Endothelial cell of umbilical vein (primary cell): ENCODE data around the gene SERPINA5. TPM values are rescaled to one million over a fixed set of nuclear protein-coding genes. Genes with fewer than 3 reads are reported as not detected.

Source experiments
- BruUV-seq: library from RNA; stranded (reverse); fragments of 400-500 nt; replicated peaks from 2 replicates; lab custom pipeline; 2021; lab: Mats Ljungman, UMichigan
- CTCF ChIA-PET: fragments of 300-600, 350-600 bp; sonication (Branson Sonifier 250); formaldehyde crosslinking; loops from one replicate; lab custom pipeline; 2021; ENCODE audit warnings: antibody characterized with exemption, inconsistent platforms; lab: Charles Lee
- POLR2A ChIA-PET: fragments of 300-600, 350-600 bp; sonication (Branson Sonifier 250); formaldehyde crosslinking; loops from one replicate; lab custom pipeline; 2021; ENCODE audit warnings: antibody characterized with exemption, inconsistent platforms; lab: Charles Lee
- DNase-seq: peaks from one replicate; pipeline ENCODE4 v3.0.0-alpha.2; 2011; ENCODE audit warnings: low read depth, low spot score
- FAIRE-seq: peaks from 2 replicates; lab custom pipeline; 2011; peaks lifted over from hg19 to GRCh38; lab: Jason Lieb, UNC
- H2AFZ ChIP-seq: 2 replicates; pipeline ENCODE4 v1.6.0; 2012; ENCODE audit warnings: low read depth, low read length, control low read depth, inconsistent platforms
- H3K27ac ChIP-seq: 2 replicates; pipeline ENCODE4 v1.5.1; 2011; ENCODE audit warnings: low read depth, mild to moderate bottlenecking, control low read depth, low read length, moderate library complexity; ENCODE audit not compliant: insufficient read depth
- H3K27me3 ChIP-seq, 2 experiments: 2 replicates each; pipeline versions ENCODE4 v1.6.0 to v1.6.1; 2011; ENCODE audit warnings: low read length in 2 of 2, mixed read lengths in 1 of 2; ENCODE audit not compliant: control insufficient read depth in 2 of 2, insufficient read depth in 2 of 2
- H3K36me3 ChIP-seq, 2 experiments: 2 replicates in 1 of 2; 3 replicates in 1 of 2; pipeline ENCODE4 v1.5.1; 2011; ENCODE audit warnings: low read length in 2 of 2, mild to moderate bottlenecking in 1 of 2, moderate library complexity in 1 of 2; ENCODE audit not compliant: control insufficient read depth in 2 of 2, insufficient read depth in 2 of 2; ENCODE audit errors: extremely low read depth in 1 of 2
- H3K4me1 ChIP-seq: 3 replicates; pipeline ENCODE4 v1.5.1; 2011; ENCODE audit warnings: mild to moderate bottlenecking, low read length; ENCODE audit not compliant: control insufficient read depth, insufficient read depth; ENCODE audit errors: extremely low read depth
- H3K4me2 ChIP-seq: 2 replicates; pipeline ENCODE4 v1.6.1; 2011; ENCODE audit warnings: low read length, control low read depth, mixed read lengths; ENCODE audit not compliant: insufficient read depth
- H3K4me3 ChIP-seq, 3 experiments: fragments of 200-600 bp in 1 of 3; sonication (generic), shearing (Covaris generic) in 1 of 3; replicated peaks in 1 of 3; 2 replicates each; pipeline ENCODE4 v1.5.1; 2011 to 2016; ENCODE audit warnings: control low read depth in 3 of 3, low read length in 3 of 3, mild to moderate bottlenecking in 2 of 3, inconsistent platforms in 1 of 3, low read depth in 1 of 3, moderate library complexity in 1 of 3; ENCODE audit not compliant: insufficient read depth in 1 of 3
- H3K79me2 ChIP-seq: 2 replicates; pipeline ENCODE4 v1.6.0; 2012; ENCODE audit warnings: low read length, inconsistent platforms; ENCODE audit not compliant: control insufficient read depth, insufficient read depth
- H3K9ac ChIP-seq: replicated peaks from 2 replicates; pipeline ENCODE3; 2011; ENCODE audit warnings: low read length, control low read depth; ENCODE audit not compliant: insufficient read depth; ENCODE audit errors: extremely low read depth
- H3K9me1 ChIP-seq: replicated peaks from 3 replicates; pipeline ENCODE4 v1.6.0; 2011; ENCODE audit warnings: mild to moderate bottlenecking, low read length; ENCODE audit not compliant: control insufficient read depth, insufficient read depth; ENCODE audit errors: extremely low read depth
- H3K9me3 ChIP-seq: replicated peaks from 2 replicates; pipeline ENCODE4 v1.5.1; 2012; ENCODE audit warnings: low read length, inconsistent platforms; ENCODE audit not compliant: control insufficient read depth, insufficient read depth
- H4K20me1 ChIP-seq: replicated peaks from 2 replicates; pipeline ENCODE3; 2011; ENCODE audit warnings: mild to moderate bottlenecking, low read length; ENCODE audit not compliant: control insufficient read depth, insufficient read depth; ENCODE audit errors: extremely low read depth
- CTCF ChIP-seq, 2 donors: IDR thresholded peaks; 1 replicate in 1 of 2; 2 replicates in 1 of 2; pipeline ENCODE4 v1.5.1; 2011; ENCODE audit warnings: low read length in 2 of 2, mild to moderate bottlenecking in 2 of 2, moderate library complexity in 2 of 2, control low read depth in 1 of 2, inconsistent platforms in 1 of 2, low read depth in 1 of 2; ENCODE audit not compliant: insufficient read depth in 1 of 2; ENCODE audit errors: extremely low read depth in 1 of 2
- EZH2 ChIP-seq: IDR thresholded peaks from 2 replicates; pipeline ENCODE4 v1.6.1; 2012; ENCODE audit warnings: borderline replicate concordance, low read depth, mild to moderate bottlenecking, moderate library complexity, low read length, inconsistent platforms; ENCODE audit not compliant: severe bottlenecking
- FOS ChIP-seq: IDR thresholded peaks from 2 replicates; pipeline ENCODE4 v1.6.1; 2011; ENCODE audit warnings: mild to moderate bottlenecking, low read length, moderate library complexity, borderline replicate concordance; ENCODE audit not compliant: insufficient read depth
- GATA2 ChIP-seq: IDR thresholded peaks from 2 replicates; pipeline ENCODE4 v1.7.0; 2011; ENCODE audit warnings: low read depth, mild to moderate bottlenecking, moderate library complexity, mixed read lengths, low read length; ENCODE audit not compliant: insufficient read length, insufficient read depth
- JUN ChIP-seq: IDR thresholded peaks from 2 replicates; pipeline ENCODE4 v1.6.1; 2011; ENCODE audit warnings: borderline replicate concordance, low read depth; ENCODE audit not compliant: insufficient read length, insufficient read depth
- MAX ChIP-seq: IDR thresholded peaks from 2 replicates; pipeline ENCODE4 v1.6.1; 2011; ENCODE audit not compliant: insufficient read depth, insufficient read length
- MYC ChIP-seq: IDR thresholded peaks from one replicate; pipeline ENCODE4 v1.6.1; 2011; ENCODE audit warnings: mild to moderate bottlenecking, low read depth, low read length
- POLR2A ChIP-seq: IDR thresholded peaks from 2 replicates; pipeline ENCODE4 v1.6.1; 2012; ENCODE audit warnings: low read depth, mild to moderate bottlenecking, control low read depth, low read length
- POLR2AphosphoS5 ChIP-seq: IDR thresholded peaks from 2 replicates; pipeline ENCODE4 v1.6.1; 2012; ENCODE audit warnings: low read depth, mild to moderate bottlenecking, control low read depth, low read length, moderate library complexity; ENCODE audit not compliant: insufficient read depth
- dilution Hi-C: fragments of 300-500 bp; cut with MboI; formaldehyde crosslinking; loops from one replicate; pipeline ENCODE4 v1.15.0; 2019; ENCODE audit warnings: low sequenced_read_pairs; ENCODE audit not compliant: extremely low pct_ligation_motif_present
- intact Hi-C: fragments of 100-400 bp; cut with micrococcal nuclease; formaldehyde crosslinking; loops from one replicate; pipeline ENCODE4 v1.10.0; 2022
- polyA plus RNA-seq, 4 experiments: library from polyadenylated mRNA; depleted of rRNA in 3 of 4; stranded (reverse) in 3 of 4; unstranded in 1 of 4; fragments of >200 nt; gene quantifications; 2 replicates each; pipeline versions ENCODE4 v1.2.1 to v1.2.3, GENCODE V29; 2011 to 2012; ENCODE audit warnings: missing spikeins in 1 of 4
- total RNA-seq: library from RNA; stranded (reverse); gene quantifications from 2 replicates; pipeline ENCODE4 v1.2.3, GENCODE V29; 2021

SERPINA5 gene
- total and polyA plus RNA-seq, 2 donors (not counting 3 experiments of a cell fraction or from before 2014, with no cell fraction given): 0.12 TPM; not detected in 1

- H3K4me2 ChIP-seq: no peak overlapping the region
- no TSS peak for BruUV-seq
- H3K4me3 ChIP-seq: no peak overlapping the region
- FAIRE-seq (no peak), DNase-seq (no peak)
- H3K9me3 ChIP-seq: no peaks in the 10 kb centered on the region
- H3K27me3 ChIP-seq: no peaks in the 10 kb centered on the region
- CTCF ChIA-PET: interaction anchor here (1.0 kb wide), 1 partner anchor 12 kb away, joined by 3 read pairs; no protein-coding TSS in a partner anchor
- POLR2A ChIA-PET: no interaction called here
- dilution Hi-C loops (no loop called here), intact Hi-C loops (no loop called here)
- no peaks in the 10 kb centered on the region for H3K36me3 ChIP-seq
- no peaks in the 10 kb centered on the region for H3K4me1 ChIP-seq
- TF ChIP-seq POLR2AphosphoS5 (no peak), POLR2A (no peak), JUN (no peak), MYC (no peak), MAX (no peak), CTCF (IDR thresholded peaks at IDR 0.05; ENCODE audit: extremely low read depth in 1 of 2, insufficient read depth in 1 of 2, low read depth in 1 of 2, low read length in 2 of 2) (no peak), EZH2 (no peak), FOS (no peak), GATA2 (no peak)
- H2AFZ ChIP-seq: no peak overlapping the region
- H3K27ac ChIP-seq: no peak overlapping the region
- no peaks in the 10 kb centered on the region for H3K79me2 ChIP-seq
- no peaks in the 10 kb centered on the region for H4K20me1 ChIP-seq
- H3K9ac ChIP-seq: no peak overlapping the region
- H3K9me1 ChIP-seq: no peaks in the 10 kb centered on the region
Measured at GRCh38 chr14:94586635-94587034, 5.4 kb downstream of the SERPINA5 start.
